ENCODE measurements around the gene FAM20A. TPM values are rescaled to one million over a fixed set of nuclear protein-coding genes. Genes with fewer than 3 reads are reported as not detected.

The FAM20A gene
- total RNA-seq, 2 experiments from 2014 or later: not detected

DNA sequence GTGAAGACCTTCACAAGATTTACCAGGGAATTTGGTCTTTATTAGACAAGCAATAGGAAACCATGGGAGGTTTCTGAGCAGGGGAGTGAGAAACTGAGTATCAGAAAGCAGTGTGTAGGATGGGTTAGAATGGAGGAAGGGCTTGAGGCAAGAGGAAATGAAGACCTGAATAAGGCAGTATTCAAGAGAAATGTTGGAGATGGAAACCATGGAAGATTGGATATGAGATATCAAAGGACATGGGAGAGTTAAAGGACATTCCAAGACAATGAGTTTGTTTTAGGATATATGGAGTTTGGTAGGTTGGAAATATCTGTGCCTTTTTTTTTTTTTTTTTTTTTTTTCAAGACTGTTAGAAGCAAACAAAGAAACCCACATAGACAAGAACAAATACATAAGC is 21.3 kb upstream of the FAM20A start:
- intact Hi-C loops (cut with micrococcal nuclease): no loop called here
- Mint-ChIP-seq H3K4me3 (no peak overlapping the region), H3K27ac (no peak overlapping the region), H3K27me3 (peaks cover 19% of the 10 kb centered on the region), H3K4me1 (ENCODE audit: low read depth) (no peaks in the 10 kb centered on the region), H3K36me3 (no peaks in the 10 kb centered on the region), H3K9me3 (no peaks in the 10 kb centered on the region)
- POLR2A ChIA-PET: interaction anchor here (0.6 kb wide), 1 partner anchor 145 kb away, joined by 4 read pairs; no protein-coding TSS in a partner anchor
- CTCF ChIA-PET: no interaction called here
- DNase-seq: no peak

DNA sequence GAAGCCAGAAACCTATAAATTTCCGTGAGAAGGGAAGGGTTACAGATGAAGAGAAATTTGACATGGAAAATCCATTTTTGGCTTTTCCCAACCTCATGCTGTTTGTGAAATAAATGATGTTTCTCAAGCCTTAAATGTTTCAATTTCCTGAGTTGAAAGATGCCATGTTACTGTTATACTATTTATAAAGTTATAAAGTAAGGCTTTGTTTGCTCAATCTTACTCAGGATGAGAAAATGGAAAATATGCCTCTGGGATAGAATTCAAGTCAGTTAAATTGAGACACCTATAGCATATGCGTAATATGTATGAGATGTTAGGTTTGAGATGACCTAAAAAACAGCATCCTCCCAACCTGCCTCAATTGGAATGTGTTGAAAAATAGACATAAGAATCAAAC is 19.9 kb upstream of the FAM20A start:
- ChIA-PET POLR2A (no interaction called here), CTCF (no interaction called here)
- no peak for DNase-seq
- Mint-ChIP-seq H3K4me3 (no peak overlapping the region), H3K4me1 (ENCODE audit: low read depth) (no peaks in the 10 kb centered on the region), H3K27me3 (peaks cover 19% of the 10 kb centered on the region), H3K36me3 (no peaks in the 10 kb centered on the region), H3K27ac (no peak overlapping the region), H3K9me3 (no peaks in the 10 kb centered on the region)
- intact Hi-C loops (cut with micrococcal nuclease): no loop called here

DNA sequence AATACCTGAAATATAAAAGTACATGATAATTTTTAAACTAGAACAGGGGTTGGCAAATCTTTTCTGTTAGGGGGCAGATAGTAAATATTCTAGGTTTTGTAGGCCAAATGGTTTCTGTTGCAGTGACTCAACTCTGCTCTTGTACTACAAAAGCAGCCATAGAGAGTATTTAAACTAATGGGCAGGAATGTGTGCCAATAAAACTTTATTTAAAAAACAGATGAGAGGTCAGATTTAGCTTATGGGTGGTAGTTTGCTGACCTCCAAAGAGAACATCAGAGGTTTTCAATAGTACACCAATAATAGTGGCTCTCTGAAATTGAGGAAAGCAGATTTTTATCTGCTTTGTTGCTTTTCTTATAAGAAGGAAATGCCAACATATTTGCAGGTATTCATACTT is 15.2 kb upstream of the FAM20A start:
- CTCF ChIA-PET: interaction anchor here (1.2 kb wide), 1 partner anchor 14 kb away, joined by 3 read pairs; no protein-coding TSS in a partner anchor
- Mint-ChIP-seq H3K36me3 (no peaks in the 10 kb centered on the region), H3K27me3 (peaks cover 26% of the 10 kb centered on the region), H3K4me1 (ENCODE audit: low read depth) (no peaks in the 10 kb centered on the region), H3K9me3 (no peaks in the 10 kb centered on the region), H3K27ac (no peak overlapping the region), H3K4me3 (no peak overlapping the region)
- intact Hi-C loops (cut with micrococcal nuclease): no loop called here
- DNase-seq: no peak
- POLR2A ChIA-PET: no interaction called here

DNA sequence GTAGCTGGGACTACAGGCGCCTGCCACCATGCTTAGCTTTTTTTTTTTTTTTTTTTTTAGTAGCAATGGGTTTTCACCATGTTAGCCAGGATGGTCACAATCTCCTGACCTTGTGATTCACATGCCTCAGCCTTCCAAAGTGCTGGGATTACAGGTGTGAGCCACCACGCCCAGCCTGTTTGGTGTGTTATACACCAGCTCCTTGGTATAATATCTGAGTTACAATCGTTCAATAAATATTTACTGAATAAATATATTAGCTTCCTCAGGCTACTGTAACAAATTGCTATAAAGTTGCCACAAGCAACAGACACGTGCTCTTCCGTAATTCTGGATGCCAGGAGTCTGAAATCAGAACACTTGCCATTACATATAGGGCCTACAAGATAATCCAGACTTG is 13.6 kb upstream of the FAM20A start:
- no peak for DNase-seq
- no peak overlapping the region for H3K27ac Mint-ChIP-seq
- intact Hi-C loops (cut with micrococcal nuclease): loop anchor here (1.0 kb wide), 1 partner anchor 80 kb away; no protein-coding TSS in a partner anchor
- CTCF ChIA-PET: interaction anchor here (0.9 to 2.1 kb wide), 5 partner anchors 12 to 81 kb away, joined by 3 to 8 read pairs (median 3); partner anchors contain the start of gene FAM20A
- H3K9me3 Mint-ChIP-seq: peaks cover 11% of the 10 kb centered on the region
- POLR2A ChIA-PET: no interaction called here
- peaks cover 24% of the 10 kb centered on the region for H3K27me3 Mint-ChIP-seq
- no peaks in the 10 kb centered on the region for H3K36me3 Mint-ChIP-seq
- no peaks in the 10 kb centered on the region for H3K4me1 Mint-ChIP-seq (ENCODE audit: low read depth)
- H3K4me3 Mint-ChIP-seq: no peak overlapping the region

DNA sequence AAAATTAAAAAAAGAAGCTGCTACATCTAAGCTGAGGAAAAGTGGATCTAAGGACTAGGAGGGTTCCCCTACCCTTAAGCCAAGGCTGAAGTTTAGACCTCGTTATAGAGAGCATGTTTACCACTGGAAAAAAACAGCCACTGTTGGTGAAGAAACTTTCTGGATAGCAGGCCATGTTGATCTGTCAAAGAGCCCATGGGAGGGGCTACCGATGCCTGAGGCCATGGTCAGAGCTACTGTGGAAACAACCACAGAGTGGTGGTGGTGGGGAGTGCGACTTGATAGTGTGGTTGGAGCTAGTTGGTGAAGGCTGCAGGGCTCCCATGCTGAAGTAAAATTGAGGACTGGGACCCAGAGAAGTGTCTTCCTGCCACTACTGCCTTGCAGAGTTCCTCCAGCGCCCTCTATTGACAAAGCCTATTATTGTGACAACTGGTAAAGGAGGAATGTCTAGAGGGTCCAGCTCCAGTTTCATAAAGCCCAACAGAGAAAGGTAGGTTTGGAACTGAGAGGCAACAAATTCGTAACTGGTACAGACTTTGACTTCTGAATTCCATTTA is 12.7 kb upstream of the FAM20A start:
- peaks cover 21% of the 10 kb centered on the region for H3K27me3 Mint-ChIP-seq
- peaks cover 18% of the 10 kb centered on the region for H3K9me3 Mint-ChIP-seq
- H3K36me3 Mint-ChIP-seq: peaks cover 4% of the 10 kb centered on the region
- intact Hi-C loops (cut with micrococcal nuclease): loop anchor here (1.0 kb wide), 1 partner anchor 80 kb away; no protein-coding TSS in a partner anchor
- ChIA-PET CTCF (interaction anchor here (0.6 to 2.1 kb wide), 7 partner anchors 8 to 80 kb away, joined by 3 to 8 read pairs (median 3); partner anchors contain the start of gene FAM20A), POLR2A (no interaction called here)
- no peak overlapping the region for H3K27ac Mint-ChIP-seq
- H3K4me3 Mint-ChIP-seq: no peak overlapping the region
- DNase-seq: peak; percentile 24
- H3K4me1 Mint-ChIP-seq (ENCODE audit: low read depth): no peaks in the 10 kb centered on the region

DNA sequence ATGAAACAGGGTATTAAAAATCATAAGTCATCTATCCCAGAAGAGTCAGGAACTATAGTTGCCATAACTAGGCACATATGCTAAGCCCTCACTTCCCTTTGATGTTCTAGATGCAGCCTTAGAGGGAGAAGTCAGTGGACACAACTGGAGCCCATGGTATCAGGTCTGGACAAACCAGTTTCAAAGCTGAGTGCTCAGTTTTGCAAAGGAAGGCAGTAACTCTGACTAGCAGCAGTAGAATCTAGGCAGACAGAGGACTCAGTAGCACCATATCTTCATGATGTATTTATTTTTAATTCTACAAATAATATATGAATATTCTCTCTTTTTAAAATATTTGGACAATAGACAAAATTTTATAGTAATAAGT is 11.7 kb upstream of the FAM20A start:
- intact Hi-C loops (cut with micrococcal nuclease): no loop called here
- no peak overlapping the region for H3K4me3 Mint-ChIP-seq
- H3K4me1 Mint-ChIP-seq (ENCODE audit: low read depth): no peaks in the 10 kb centered on the region
- no peak for DNase-seq
- POLR2A ChIA-PET: no interaction called here
- peaks cover 27% of the 10 kb centered on the region for H3K9me3 Mint-ChIP-seq
- H3K27ac Mint-ChIP-seq: no peak overlapping the region
- CTCF ChIA-PET: interaction anchor here (2.1 kb wide), 1 partner anchor 79 kb away, joined by 8 read pairs; no protein-coding TSS in a partner anchor
- peaks cover 4% of the 10 kb centered on the region for H3K36me3 Mint-ChIP-seq
- peaks cover 17% of the 10 kb centered on the region for H3K27me3 Mint-ChIP-seq

DNA sequence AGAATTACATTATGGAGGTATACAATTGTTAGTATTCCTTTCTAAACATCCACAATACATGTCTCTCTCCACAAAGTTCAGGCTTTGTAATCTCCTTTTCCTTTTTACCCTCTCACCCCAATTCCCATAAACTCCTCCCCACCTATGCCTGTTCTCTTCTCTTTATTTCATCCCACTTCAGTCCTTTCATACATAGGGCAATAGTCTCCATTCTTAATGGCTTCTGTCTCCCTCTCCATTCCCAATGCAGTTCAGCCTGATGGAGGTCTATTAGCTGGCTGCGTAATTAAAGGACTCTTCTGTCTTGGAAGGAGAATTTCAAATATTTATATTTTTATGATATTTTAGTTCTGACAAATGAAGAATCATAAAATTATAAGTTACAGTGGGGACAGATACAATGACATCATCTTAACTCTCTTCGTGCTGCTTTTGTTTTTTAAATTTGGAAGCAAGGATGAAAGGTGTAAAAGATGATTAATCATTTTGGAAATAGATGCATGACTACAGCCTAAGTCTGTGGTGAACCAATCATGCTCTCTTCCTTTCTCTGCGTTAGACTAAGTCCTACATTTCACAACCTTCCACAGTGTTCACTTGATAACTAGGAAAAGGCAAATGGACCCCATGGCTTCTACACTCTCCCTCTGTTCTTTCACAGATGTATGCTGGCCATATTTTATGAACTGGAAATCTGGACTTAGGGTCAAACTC is 11.2 kb upstream of the FAM20A start:
- Mint-ChIP-seq H3K9me3 (peaks cover 33% of the 10 kb centered on the region), H3K27me3 (peaks cover 15% of the 10 kb centered on the region), H3K36me3 (peaks cover 4% of the 10 kb centered on the region), H3K4me1 (ENCODE audit: low read depth) (no peaks in the 10 kb centered on the region), H3K27ac (no peak overlapping the region), H3K4me3 (no peak overlapping the region)
- no peak for DNase-seq
- intact Hi-C loops (cut with micrococcal nuclease): no loop called here
- CTCF ChIA-PET: interaction anchor here (0.6 kb wide), 1 partner anchor 75 kb away, joined by 3 read pairs; no protein-coding TSS in a partner anchor
- POLR2A ChIA-PET: no interaction called here

DNA sequence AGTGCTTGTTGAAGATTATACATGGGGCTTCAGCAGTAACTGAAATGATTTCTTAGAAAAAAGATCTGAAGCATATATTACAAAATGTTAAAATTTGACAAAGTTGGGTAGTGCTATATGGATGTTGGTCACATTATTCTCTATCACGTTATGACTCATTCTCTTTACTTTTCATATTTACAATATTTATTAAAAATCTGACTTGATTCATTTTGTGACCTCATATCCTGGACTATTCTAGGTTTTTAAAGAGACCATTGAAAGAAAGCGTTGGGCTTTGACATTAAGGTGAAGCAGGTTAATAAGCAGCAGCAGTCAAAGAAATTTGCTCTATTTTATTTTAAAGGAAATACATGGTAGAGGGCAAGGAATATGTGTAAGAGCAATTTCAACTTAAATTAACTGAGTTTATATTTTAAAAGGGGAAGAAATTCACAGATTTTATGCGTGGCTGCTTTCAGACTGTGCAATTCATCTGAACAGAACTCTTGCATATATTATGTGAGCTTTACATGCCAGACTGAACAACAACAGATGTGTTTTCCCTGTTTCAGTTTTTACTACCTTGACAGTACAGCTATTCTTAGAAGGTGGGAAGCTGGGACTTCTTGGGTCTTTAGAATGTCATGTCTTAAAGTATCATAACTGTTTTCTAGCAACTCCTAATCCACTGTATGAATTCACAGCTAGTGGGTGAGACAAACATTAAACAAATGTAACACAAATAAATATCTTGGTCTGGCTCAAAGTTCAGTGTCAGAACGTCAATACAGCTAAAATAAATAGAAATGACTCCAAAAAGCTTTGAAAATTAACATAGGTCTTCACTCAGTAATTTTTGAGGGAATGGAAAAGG is 10.4 kb upstream of the FAM20A start:
- DNase-seq: no peak
- no peaks in the 10 kb centered on the region for H3K4me1 Mint-ChIP-seq (ENCODE audit: low read depth)
- H3K4me3 Mint-ChIP-seq: no peak overlapping the region

DNA sequence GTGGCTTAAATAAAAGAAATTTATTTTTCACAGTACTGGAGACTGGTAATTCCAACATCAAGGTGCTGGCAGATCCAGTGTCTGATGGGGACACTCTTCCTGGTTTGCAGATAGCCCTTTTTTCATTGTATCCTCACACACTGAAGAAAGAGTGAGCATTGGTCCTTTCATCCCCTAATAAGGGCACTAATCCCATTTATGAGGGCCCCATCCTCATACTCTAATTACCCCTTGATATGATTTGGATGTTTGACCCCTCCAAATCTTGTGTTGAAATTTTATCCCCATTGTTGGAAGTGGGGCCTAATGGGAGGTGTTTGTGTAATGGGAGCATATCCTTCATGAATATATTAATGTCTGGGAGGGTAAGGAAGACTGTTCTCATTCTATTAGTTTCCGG is 9.4 kb upstream of the FAM20A start:
- POLR2A ChIA-PET: no interaction called here
- Mint-ChIP-seq H3K4me1 (ENCODE audit: low read depth) (no peaks in the 10 kb centered on the region), H3K27ac (no peak overlapping the region)

More for the DNA sequence above, 10.4 kb upstream of the FAM20A start:
- intact Hi-C loops (cut with micrococcal nuclease): no loop called here
- Mint-ChIP-seq H3K36me3 (peaks cover 4% of the 10 kb centered on the region), H3K27ac (no peak overlapping the region), H3K9me3 (peaks cover 38% of the 10 kb centered on the region), H3K27me3 (peaks cover 12% of the 10 kb centered on the region)
- CTCF ChIA-PET: interaction anchor here (0.6 kb wide), 1 partner anchor 75 kb away, joined by 3 read pairs; no protein-coding TSS in a partner anchor
- POLR2A ChIA-PET: no interaction called here

DNA sequence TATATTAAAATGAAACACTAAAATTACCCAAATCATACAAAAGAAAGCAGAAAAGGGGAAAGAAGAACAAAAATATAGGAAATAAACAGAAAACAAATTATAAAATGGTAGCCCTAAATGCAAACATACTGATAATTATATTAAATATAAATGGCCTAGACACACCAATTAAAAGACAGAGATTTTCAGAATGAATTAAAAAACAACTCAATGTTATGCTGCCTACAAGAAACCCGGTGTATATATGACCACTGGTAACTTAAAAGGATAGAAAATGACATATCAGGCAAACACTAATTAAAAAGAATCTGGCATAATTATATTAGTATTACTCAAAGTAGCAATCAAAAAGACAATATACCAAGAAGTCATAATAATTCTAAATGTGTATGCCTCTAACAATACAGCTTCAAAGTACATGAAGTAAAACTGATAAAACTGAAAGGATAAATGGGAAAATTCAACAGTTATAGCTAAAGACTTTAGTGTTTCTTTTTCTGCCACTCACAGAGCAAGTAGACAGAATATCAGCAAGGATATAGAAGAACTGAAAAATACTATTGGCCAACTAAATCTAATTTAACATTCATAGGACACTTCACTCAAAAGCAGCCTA is 7.5 kb upstream of the FAM20A start:
- intact Hi-C loops (cut with micrococcal nuclease): no loop called here
- H3K4me1 Mint-ChIP-seq (ENCODE audit: low read depth): no peaks in the 10 kb centered on the region
- H3K27me3 Mint-ChIP-seq: peaks cover 17% of the 10 kb centered on the region
- H3K9me3 Mint-ChIP-seq: peaks cover 38% of the 10 kb centered on the region
- peaks cover 4% of the 10 kb centered on the region for H3K36me3 Mint-ChIP-seq
- H3K27ac Mint-ChIP-seq: no peak overlapping the region
- DNase-seq: no peak
- no peak overlapping the region for H3K4me3 Mint-ChIP-seq
- CTCF ChIA-PET: interaction anchor here (0.6 kb wide), 1 partner anchor 56 kb away, joined by 4 read pairs; no protein-coding TSS in a partner anchor
- POLR2A ChIA-PET: no interaction called here

More for the DNA sequence above, 9.4 kb upstream of the FAM20A start:
- peaks cover 4% of the 10 kb centered on the region for H3K36me3 Mint-ChIP-seq
- intact Hi-C loops (cut with micrococcal nuclease): no loop called here
- H3K9me3 Mint-ChIP-seq: peaks cover 38% of the 10 kb centered on the region
- no peak overlapping the region for H3K4me3 Mint-ChIP-seq
- CTCF ChIA-PET: no interaction called here
- peaks cover 16% of the 10 kb centered on the region for H3K27me3 Mint-ChIP-seq
- DNase-seq: no peak

DNA sequence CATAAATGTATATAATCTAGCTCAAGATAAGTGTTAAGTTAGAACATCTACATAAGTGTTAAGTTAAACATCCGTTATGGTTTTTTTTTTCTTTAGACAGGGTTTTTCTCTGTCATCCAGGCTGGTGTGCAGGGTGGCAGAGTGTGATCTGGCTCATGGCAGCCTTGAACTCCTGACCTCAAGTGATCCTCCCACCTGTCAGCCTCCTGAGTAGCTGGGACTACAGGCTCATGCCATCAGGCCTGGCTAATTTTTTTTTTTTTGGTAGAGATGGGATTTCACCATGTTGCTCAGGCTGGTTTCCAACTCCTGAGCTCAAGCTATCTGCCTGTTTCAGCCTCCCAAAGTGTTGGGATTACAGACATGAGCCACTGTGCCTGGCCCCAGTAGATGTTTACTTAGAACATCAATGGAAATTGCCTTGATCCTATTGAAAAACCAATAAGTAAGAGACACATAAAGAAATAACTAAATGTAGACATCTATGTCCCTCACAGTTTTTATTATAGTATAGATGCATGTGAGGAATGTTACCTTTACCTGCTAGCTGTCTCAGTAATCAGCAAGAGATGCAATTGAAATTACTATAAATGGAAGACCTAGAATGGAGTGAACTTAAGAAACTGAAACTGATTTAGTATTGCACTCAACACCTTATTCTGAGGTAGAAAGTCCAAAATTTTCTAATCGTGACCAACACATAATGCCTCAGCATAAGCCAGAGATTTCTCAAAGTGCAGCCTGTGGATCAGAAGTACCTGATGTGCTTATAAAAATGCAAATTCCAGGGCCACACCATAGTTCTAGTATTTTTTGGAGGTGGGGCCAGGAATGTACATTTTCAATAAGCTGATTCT is 5.5 kb upstream of the FAM20A start:
- Mint-ChIP-seq H3K27ac (no peak overlapping the region), H3K27me3 (peaks cover 29% of the 10 kb centered on the region), H3K4me1 (ENCODE audit: low read depth) (peaks cover 4% of the 10 kb centered on the region), H3K9me3 (peaks cover 38% of the 10 kb centered on the region), H3K4me3 (no peak overlapping the region), H3K36me3 (peaks cover 4% of the 10 kb centered on the region)
- DNase-seq: no peak
- CTCF ChIA-PET: interaction anchor here (1.3 kb wide), 1 partner anchor 11 kb away, joined by 3 read pairs; no protein-coding TSS in a partner anchor
- POLR2A ChIA-PET: no interaction called here
- intact Hi-C loops (cut with micrococcal nuclease): no loop called here

All from activated CD4-positive, alpha-beta memory T cell treated with anti-CD3 and anti-CD28 coated beads for 36 hours (primary cell).